Endothelial cell (in vitro differentiated cells): ENCODE data around the gene TMEM135. TPM values are rescaled to one million over a fixed set of nuclear protein-coding genes. Genes with fewer than 3 reads are reported as not detected.

Experiments
- DNase-seq: peaks from one replicate; pipeline ENCODE4 v3.0.0; 2021; ENCODE audit warnings: low spot score
- H3K27ac Mint-ChIP-seq: one replicate; pipeline ENCODE4 v1.8.0; 2021; ENCODE audit warnings: mixed read lengths, inconsistent platforms; ENCODE audit not compliant: unreplicated experiment
- H3K27me3 Mint-ChIP-seq: one replicate; pipeline ENCODE4 v1.8.0; 2021; ENCODE audit warnings: mild to moderate bottlenecking, moderate library complexity, mixed read lengths, inconsistent platforms; ENCODE audit not compliant: unreplicated experiment
- H3K36me3 Mint-ChIP-seq: one replicate; pipeline ENCODE4 v1.8.0; 2021; ENCODE audit warnings: mild to moderate bottlenecking, low read depth, mixed read lengths, inconsistent platforms; ENCODE audit not compliant: unreplicated experiment
- H3K4me1 Mint-ChIP-seq: one replicate; pipeline ENCODE4 v1.8.0; 2021; ENCODE audit warnings: mild to moderate bottlenecking, mixed read lengths, inconsistent platforms; ENCODE audit not compliant: unreplicated experiment
- H3K4me3 Mint-ChIP-seq: one replicate; pipeline ENCODE4 v1.8.0; 2021; ENCODE audit warnings: mild to moderate bottlenecking, mixed read lengths, inconsistent platforms; ENCODE audit not compliant: unreplicated experiment
- H3K9me3 Mint-ChIP-seq: one replicate; pipeline ENCODE4 v1.8.0; 2021; ENCODE audit warnings: mixed read lengths, inconsistent platforms; ENCODE audit not compliant: unreplicated experiment
- total RNA-seq: library from RNA; stranded (reverse); fragmentation: NEBNext Ultra II Directional; extraction: Animal tissue kit (Norgen Biotek cat#: 25700); gene quantifications from one replicate; pipeline ENCODE4 v1.2.1, GENCODE V29; 2021; ENCODE audit not compliant: unreplicated experiment
- TF ChIP-seq, protein P1 (sequence below): fragments of 200-600 bp; sonication (generic); IDR thresholded peaks from one replicate; pipeline ENCODE4 v1.5.0; 2021; ENCODE audit warnings: antibody characterized with exemption; ENCODE audit not compliant: unreplicated experiment

Gene TMEM135
- total RNA-seq, 1 donor from 2014 or later: 49.7 TPM

GRCh38 chr11:87057749-87058148, 20.0 kb downstream of the TMEM135 start:
- TF ChIP-seq, protein P1, sequence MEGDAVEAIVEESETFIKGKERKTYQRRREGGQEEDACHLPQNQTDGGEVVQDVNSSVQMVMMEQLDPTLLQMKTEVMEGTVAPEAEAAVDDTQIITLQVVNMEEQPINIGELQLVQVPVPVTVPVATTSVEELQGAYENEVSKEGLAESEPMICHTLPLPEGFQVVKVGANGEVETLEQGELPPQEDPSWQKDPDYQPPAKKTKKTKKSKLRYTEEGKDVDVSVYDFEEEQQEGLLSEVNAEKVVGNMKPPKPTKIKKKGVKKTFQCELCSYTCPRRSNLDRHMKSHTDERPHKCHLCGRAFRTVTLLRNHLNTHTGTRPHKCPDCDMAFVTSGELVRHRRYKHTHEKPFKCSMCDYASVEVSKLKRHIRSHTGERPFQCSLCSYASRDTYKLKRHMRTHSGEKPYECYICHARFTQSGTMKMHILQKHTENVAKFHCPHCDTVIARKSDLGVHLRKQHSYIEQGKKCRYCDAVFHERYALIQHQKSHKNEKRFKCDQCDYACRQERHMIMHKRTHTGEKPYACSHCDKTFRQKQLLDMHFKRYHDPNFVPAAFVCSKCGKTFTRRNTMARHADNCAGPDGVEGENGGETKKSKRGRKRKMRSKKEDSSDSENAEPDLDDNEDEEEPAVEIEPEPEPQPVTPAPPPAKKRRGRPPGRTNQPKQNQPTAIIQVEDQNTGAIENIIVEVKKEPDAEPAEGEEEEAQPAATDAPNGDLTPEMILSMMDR: no peak
- no peak overlapping the region for H3K27ac Mint-ChIP-seq
- no peak overlapping the region for H3K4me3 Mint-ChIP-seq
- H3K27me3 Mint-ChIP-seq: no peaks in the 10 kb centered on the region
- H3K9me3 Mint-ChIP-seq: no peaks in the 10 kb centered on the region
- H3K36me3 Mint-ChIP-seq: no peaks in the 10 kb centered on the region
- no peak for DNase-seq
- no peaks in the 10 kb centered on the region for H3K4me1 Mint-ChIP-seq

GRCh38 chr11:87059596-87060390, 22.1 kb downstream of the TMEM135 start:
- Mint-ChIP-seq H3K36me3 (no peaks in the 10 kb centered on the region), H3K27me3 (no peaks in the 10 kb centered on the region), H3K9me3 (no peaks in the 10 kb centered on the region), H3K27ac (no peak overlapping the region), H3K4me1 (no peaks in the 10 kb centered on the region), H3K4me3 (no peak overlapping the region)
- DNase-seq: no peak
- TF ChIP-seq, protein P1: no peak

- H3K27ac Mint-ChIP-seq: no peak overlapping the region
- no peak overlapping the region for H3K4me3 Mint-ChIP-seq
- no peaks in the 10 kb centered on the region for H3K36me3 Mint-ChIP-seq
- no peaks in the 10 kb centered on the region for H3K4me1 Mint-ChIP-seq
- DNase-seq: no peak
- no peaks in the 10 kb centered on the region for H3K9me3 Mint-ChIP-seq
- no peaks in the 10 kb centered on the region for H3K27me3 Mint-ChIP-seq
- TF ChIP-seq, protein P1: no peak
These were observed 24.0 kb downstream of the TMEM135 start for GRCh38 chr11:87061766-87062165.

GRCh38 chr11:87063982-87064381, 26.2 kb downstream of the TMEM135 start:
- no peaks in the 10 kb centered on the region for H3K4me1 Mint-ChIP-seq
- TF ChIP-seq, protein P1: no peak
- no peaks in the 10 kb centered on the region for H3K27me3 Mint-ChIP-seq
- no peaks in the 10 kb centered on the region for H3K36me3 Mint-ChIP-seq
- DNase-seq: no peak
- H3K9me3 Mint-ChIP-seq: no peaks in the 10 kb centered on the region
- no peak overlapping the region for H3K4me3 Mint-ChIP-seq
- H3K27ac Mint-ChIP-seq: no peak overlapping the region

DNA sequence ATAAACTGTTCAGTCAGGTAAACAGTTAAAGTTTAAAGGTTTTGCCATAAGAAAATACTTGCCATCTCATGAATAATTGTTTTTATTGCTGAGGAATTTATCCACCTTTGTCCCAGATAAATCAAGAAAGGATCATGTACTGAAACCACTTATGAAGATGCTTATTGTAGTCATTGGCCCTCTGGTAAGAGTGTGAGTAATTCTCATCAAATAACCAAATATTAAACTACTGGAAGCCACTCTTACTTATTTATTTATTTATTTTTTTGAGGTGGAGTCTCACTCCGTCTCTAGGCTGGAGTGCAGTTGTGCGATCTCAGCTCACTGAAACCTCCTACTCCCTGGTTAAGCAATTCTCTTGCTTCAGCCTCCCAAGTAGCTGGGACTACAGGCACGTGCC, 35.1 kb downstream of the TMEM135 start:
- DNase-seq: no peak
- H3K4me1 Mint-ChIP-seq: no peaks in the 10 kb centered on the region
- H3K4me3 Mint-ChIP-seq: no peak overlapping the region
- TF ChIP-seq, protein P1: no peak
- H3K27ac Mint-ChIP-seq: no peak overlapping the region
- no peaks in the 10 kb centered on the region for H3K9me3 Mint-ChIP-seq
- H3K36me3 Mint-ChIP-seq: peaks cover 26% of the 10 kb centered on the region
- no peaks in the 10 kb centered on the region for H3K27me3 Mint-ChIP-seq
